ENCODE measurements around the gene MDN1. TPM values are rescaled to one million over a fixed set of nuclear protein-coding genes. Genes with fewer than 3 reads are reported as not detected.

Gene MDN1
- total RNA-seq, 1 experiment from 2014 or later = 117 TPM

- DNase-seq = no peak
- H3K23me2 ChIP-seq (ENCODE audit: insufficient read length, low read depth, low read length, poor library complexity, severe bottlenecking) = no peaks in the 10 kb centered on the region
- H2BK15ac ChIP-seq (ENCODE audit: low read depth, low read length) = no peak overlapping the region
- H3K4ac ChIP-seq (ENCODE audit: low read depth, low read length) = no peak overlapping the region
- no peak overlapping the region for H4K5ac ChIP-seq (ENCODE audit: insufficient read length, low read depth, low read length)
- no peak overlapping the region for H2AFZ ChIP-seq (ENCODE audit: low read length)
- no peak overlapping the region for H3K4me3 Mint-ChIP-seq
- no peak overlapping the region for H4K91ac ChIP-seq (ENCODE audit: insufficient read length, low read depth, low read length)
- H3K27ac ChIP-seq (ENCODE audit: insufficient read length, low read depth, low read length) = no peak overlapping the region
- WGBS (ENCODE audit: extremely low coverage, insufficient read length, low lambda C conversion rate) = no CpG with 5 or more reads among the region's 5 CpGs
- no peak overlapping the region for H2BK12ac ChIP-seq (ENCODE audit: insufficient read length, low read depth, low read length)
- no peaks in the 10 kb centered on the region for H3K27me3 ChIP-seq (ENCODE audit: insufficient read depth, low read length)
- no peak overlapping the region for H2AK5ac ChIP-seq (ENCODE audit: insufficient read length, low read length)
- no peak overlapping the region for H3K14ac ChIP-seq (ENCODE audit: insufficient read depth, low read length)
- no peak overlapping the region for H3K27ac Mint-ChIP-seq
- no peak overlapping the region for H3K18ac ChIP-seq (ENCODE audit: insufficient read length, low read depth, low read length)
- H3K56ac ChIP-seq (ENCODE audit: insufficient read length, low read depth, low read length) = no peak overlapping the region
- H3K23ac ChIP-seq (ENCODE audit: insufficient read length, low read depth, low read length) = no peak overlapping the region
- no peaks in the 10 kb centered on the region for H3K4me1 ChIP-seq (ENCODE audit: insufficient read depth, low read length)
- H3K9me3 Mint-ChIP-seq = no peaks in the 10 kb centered on the region
- peaks cover 2% of the 10 kb centered on the region for H3K27me3 Mint-ChIP-seq (ENCODE audit: low read depth)
- no peaks in the 10 kb centered on the region for H4K20me1 ChIP-seq (ENCODE audit: control insufficient read depth, insufficient read depth, insufficient read length)
- H3T11ph ChIP-seq (ENCODE audit: low read length) = no peak overlapping the region
- no peak overlapping the region for H2BK120ac ChIP-seq (ENCODE audit: low read depth, low read length, poor library complexity, severe bottlenecking)
- no peak overlapping the region for H2BK20ac ChIP-seq (ENCODE audit: low read depth, low read length, poor library complexity, severe bottlenecking)
- peaks cover 0 to 15% of the 10 kb centered on the region in 2 experiments; a peak in 3 of 4 replicates for H3K4me1 Mint-ChIP-seq
- H3K9me3 ChIP-seq (ENCODE audit: control insufficient read depth, low read depth, low read length) = no peaks in the 10 kb centered on the region
- H4K8ac ChIP-seq (replicated peaks; ENCODE audit: insufficient read length, low read depth, low read length) = no peak overlapping the region
- no peak overlapping the region for H2BK5ac ChIP-seq (ENCODE audit: insufficient read length, low read length)
- H3K4me2 ChIP-seq (ENCODE audit: insufficient read depth, insufficient read length, low read length) = no peak overlapping the region
- no peaks in the 10 kb centered on the region for H3K79me1 ChIP-seq (ENCODE audit: insufficient read depth, low read depth, low read length, poor library complexity, severe bottlenecking)
- TF ChIP-seq CTCF (conservative IDR thresholded peaks at IDR 0.05) = no peak
- no peaks in the 10 kb centered on the region for H3K36me3 Mint-ChIP-seq (ENCODE audit: insufficient read depth in 1 of 3, low read depth in 3 of 3)
- H3K79me2 ChIP-seq (ENCODE audit: insufficient read depth, low read length) = no peaks in the 10 kb centered on the region
- H3K9ac ChIP-seq (ENCODE audit: extremely low read depth, insufficient read length, low read length) = no peak overlapping the region
These were observed 205.8 kb downstream of the MDN1 start for GRCh38 chr6:89613790-89614189.
